HepG2 (cell line): Measurements from ENCODE around the gene MORN1. TPM values are rescaled to one million over a fixed set of nuclear protein-coding genes. Genes with fewer than 3 reads are reported as not detected.

Experiments used
- ATAC-seq: fragments of 200-7000 bp; cut with Tn5 transposase; 3 replicates; pipeline ENCODE4 v1.9.1; 2020; ENCODE audit warnings: mild to moderate bottlenecking, moderate library complexity
- BruUV-seq: library from RNA; stranded (reverse); fragments of 400-500 nt; replicated peaks from 2 replicates; lab custom pipeline; 2021; lab: Mats Ljungman, UMichigan
- CTCF ChIA-PET: fragments of 300-600 bp; formaldehyde crosslinking; extraction: SDS; loops from one replicate; lab custom pipeline; 2021; ENCODE audit warnings: low total read pairs, inconsistent platforms, low intra/inter-chr PET ratio; lab: Yijun Ruan, JAX
- POLR2A ChIA-PET: fragments of 350-600 bp; sonication (Branson Sonifier 250); formaldehyde crosslinking; loops from one replicate; lab custom pipeline; 2020; ENCODE audit warnings: antibody characterized with exemption, inconsistent platforms; lab: Yijun Ruan, JAX
- DNase-seq: peaks from one replicate; pipeline ENCODE4 v3.0.0-alpha.2; 2015; ENCODE audit warnings: low spot score
- FAIRE-seq: peaks from 3 replicates; lab custom pipeline; 2011; peaks lifted over from hg19 to GRCh38; lab: Jason Lieb, UNC
- H2AFZ ChIP-seq: one replicate; pipeline ENCODE4 v1.6.1; 2011; ENCODE audit warnings: low read length, inconsistent platforms
- H3K27ac ChIP-seq: fragments of 300-600 bp; 3 replicates; pipeline ENCODE4 v1.8.0; 2011; ENCODE audit warnings: mixed run types, mild to moderate bottlenecking, mixed read lengths, low read length, inconsistent platforms; ENCODE audit not compliant: insufficient read depth; ENCODE audit errors: extremely low read length
- H3K27me3 ChIP-seq, 2 experiments: fragments of 200-600 bp in 1 of 2; 2 replicates in 1 of 2; 3 replicates in 1 of 2; pipeline versions ENCODE4 v1.6.0 to v1.8.0; 2011; ENCODE audit warnings: low read length in 2 of 2, mild to moderate bottlenecking in 2 of 2, moderate library complexity in 2 of 2, inconsistent platforms in 1 of 2; ENCODE audit not compliant: insufficient read depth in 2 of 2, control insufficient read depth in 1 of 2
- H3K36me3 ChIP-seq, 2 experiments: fragments of 200-600 bp in 1 of 2; replicated peaks in 1 of 2; 2 replicates in 1 of 2; 3 replicates in 1 of 2; pipeline versions ENCODE4 v1.5.1 to v1.8.0; 2011; ENCODE audit warnings: low read length in 2 of 2, inconsistent platforms in 1 of 2; ENCODE audit not compliant: insufficient read depth in 2 of 2, control insufficient read depth in 1 of 2
- H3K4me1 ChIP-seq: 2 replicates; pipeline ENCODE4 v1.5.1; 2012; ENCODE audit warnings: low read length, inconsistent platforms; ENCODE audit not compliant: insufficient read depth
- H3K4me2 ChIP-seq: 2 replicates; pipeline ENCODE4 v1.6.0; 2011; ENCODE audit warnings: low read depth, low read length, inconsistent platforms
- H3K4me3 ChIP-seq, 3 experiments: fragments of 200-600 bp in 1 of 3; sonication (generic), shearing (Covaris generic) in 1 of 3; replicated peaks in 1 of 3; 2 replicates each; pipeline ENCODE4 v1.5.1; 2011 to 2016; ENCODE audit warnings: low read length in 3 of 3, inconsistent platforms in 2 of 3, low read depth in 2 of 3, mild to moderate bottlenecking in 2 of 3, control low read depth in 1 of 3, mixed read lengths in 1 of 3; ENCODE audit not compliant: insufficient read depth in 1 of 3
- H3K79me2 ChIP-seq: one replicate; pipeline ENCODE4 v1.6.1; 2011; ENCODE audit warnings: low read length, inconsistent platforms; ENCODE audit not compliant: insufficient read depth
- H3K9ac ChIP-seq: 2 replicates; pipeline ENCODE4 v1.6.0; 2011; ENCODE audit warnings: mild to moderate bottlenecking, low read depth, low read length, inconsistent platforms; ENCODE audit not compliant: insufficient read depth
- H3K9me3 ChIP-seq: 2 replicates; pipeline ENCODE4 v1.5.1; 2012; ENCODE audit warnings: mild to moderate bottlenecking, low read length
- H4K20me1 ChIP-seq: 2 replicates; pipeline ENCODE4 v1.6.0; 2011; ENCODE audit warnings: inconsistent platforms, mild to moderate bottlenecking, low read length, moderate library complexity; ENCODE audit not compliant: insufficient read depth
- CTCF ChIP-seq: sonication (generic); formaldehyde crosslinking; IDR thresholded peaks from 2 replicates; pipeline ENCODE4 v1.5.0; 2020; ENCODE audit warnings: mild to moderate bottlenecking, missing genetic modification reagents, moderate library complexity
- FOSL2 ChIP-seq: sonication (generic); formaldehyde crosslinking; IDR thresholded peaks from 2 replicates; pipeline ENCODE4 v1.4.0; 2020; ENCODE audit warnings: missing genetic modification reagents
- FOXA1 ChIP-seq, 2 experiments: fragments of 450-650 bp in 1 of 2; sonication (generic) in 1 of 2; formaldehyde crosslinking in 1 of 2; IDR thresholded peaks; 2 replicates each; pipeline versions ENCODE4 v1.4.0 to v1.6.1; 2016 to 2020; ENCODE audit warnings: missing genetic modification reagents in 1 of 2
- SETDB1 ChIP-seq: sonication (generic); formaldehyde crosslinking; IDR thresholded peaks from 2 replicates; pipeline ENCODE4 v1.5.1; 2020; ENCODE audit warnings: missing genetic modification reagents, mild to moderate bottlenecking, borderline replicate concordance
- STAG1 ChIP-seq: sonication (generic); formaldehyde crosslinking; IDR thresholded peaks from 2 replicates; pipeline ENCODE4 v1.4.0; 2020; ENCODE audit warnings: missing genetic modification reagents
- ZBTB33 ChIP-seq: sonication (generic); formaldehyde crosslinking; IDR thresholded peaks from 2 replicates; pipeline ENCODE4 v1.4.0; 2020; ENCODE audit warnings: missing genetic modification reagents
- ZNF280B ChIP-seq: sonication (generic); formaldehyde crosslinking; IDR thresholded peaks from 2 replicates; pipeline ENCODE4 v1.5.0; 2020; ENCODE audit warnings: missing genetic modification reagents, mild to moderate bottlenecking, borderline replicate concordance
- ZNF674 ChIP-seq: sonication (generic); formaldehyde crosslinking; IDR thresholded peaks from 2 replicates; pipeline ENCODE4 v1.5.0; 2020; ENCODE audit warnings: low read depth, mild to moderate bottlenecking, missing genetic modification reagents
- ZNF687 ChIP-seq: sonication (generic); formaldehyde crosslinking; IDR thresholded peaks from 2 replicates; pipeline ENCODE4 v1.5.1; 2020; ENCODE audit warnings: mild to moderate bottlenecking, missing genetic modification reagents, moderate library complexity
- WGBS: methylation state at CpG from one replicate; pipeline ENCODE4 v1.1.6; 2017; ENCODE audit warnings: low lambda C conversion rate; 5-methylcytosine and 5-hydroxymethylcytosine counted together
- in situ Hi-C: cut with HindIII; loops from 2 replicates; pipeline ENCODE4 v1.10.0; 2017; ENCODE audit warnings: low pct_unique_long_range_greater_than_20kb; ENCODE audit not compliant: extremely low pct_ligation_motif_present
- intact Hi-C: fragments of 100-400 bp; cut with micrococcal nuclease; formaldehyde crosslinking; loops from one replicate; pipeline ENCODE4 v1.10.0; 2022; ENCODE audit not compliant: unreplicated experiment
- polyA plus RNA-seq, 8 experiments: library from polyadenylated mRNA; depleted of rRNA in 3 of 8; stranded (reverse) in 7 of 8; unstranded in 1 of 8; fragments of >200 nt; fragmentation: Illumina TruSeq in 4 of 8; extraction: Trizol in 4 of 8; gene quantifications; 2 replicates each; pipeline versions ENCODE4 v1.2.1 to v1.2.3, GENCODE V29; 2011 to 2016; ENCODE audit warnings: low read depth in 4 of 8, missing spikeins in 1 of 8, mixed read lengths in 1 of 8; ENCODE audit not compliant: insufficient read depth in 1 of 8
- total RNA-seq, 5 experiments: library from RNA; depleted of rRNA; stranded (reverse); fragments of >200 nt; fragmentation: Illumina TruSeq; extraction: Trizol; gene quantifications; 2 replicates each; pipeline ENCODE4 v1.2.3, GENCODE V29; 2016; ENCODE audit warnings: low read depth in 1 of 5

The MORN1 gene
- total and polyA plus RNA-seq, 2 of the 13 experiments (the other 11 are each of a cell fraction or from before 2014, with no cell fraction given): 3.1 to 6.5 TPM

GRCh38 chr1:2429780-2430591 lies 38.6 kb upstream of the MORN1 start:
- H3K4me2 ChIP-seq: no peak overlapping the region
- H2AFZ ChIP-seq: no peak overlapping the region
- ChIA-PET CTCF (no interaction called here), POLR2A (no interaction called here)
- no peaks in the 10 kb centered on the region for H3K4me1 ChIP-seq
- FAIRE-seq: no peak
- no TSS peak for BruUV-seq
- no peaks in the 10 kb centered on the region for H3K36me3 ChIP-seq
- H3K27me3 ChIP-seq: peaks cover 18 to 77% of the 10 kb centered on the region in 2 experiments
- WGBS: 42% methylated on average over 5 of the region's 20 CpGs
- TF ChIP-seq FOSL2 (CRISPR knock-in tag): no peak
- TF ChIP-seq CTCF: peak; percentile 56
- 0 out of 2 replicates have a peak, but pooled peaks have one; percentile 7 for TF ChIP-seq ZNF687 (CRISPR knock-in tag)
- TF ChIP-seq FOXA1 (IDR thresholded peaks at IDR 0.05): no peak
- peak; percentile 39; the same call in 1 of the 2 replicates for TF ChIP-seq FOXA1 (CRISPR knock-in tag; IDR thresholded peaks at IDR 0.05)
- TF ChIP-seq ZBTB33 (CRISPR knock-in tag): peak; percentile 32; the same call in 1 of the 2 replicates
- peak; percentile 79; the same call in 1 of the 2 replicates for TF ChIP-seq SETDB1 (CRISPR knock-in tag)
- peak; percentile 40; the same call in 1 of the 2 replicates for TF ChIP-seq STAG1 (CRISPR knock-in tag)
- no peak for TF ChIP-seq ZNF674
- TF ChIP-seq ZNF280B (CRISPR knock-in tag): peak; percentile 40; the same call in 1 of the 2 replicates
- no peak overlapping the region for H3K27ac ChIP-seq
- no peaks in the 10 kb centered on the region for H4K20me1 ChIP-seq
- intact Hi-C loops: no loop called here
- no peaks in the 10 kb centered on the region for H3K79me2 ChIP-seq
- no peak for DNase-seq
- H3K9ac ChIP-seq: no peak overlapping the region
- in situ Hi-C loops: no loop called here
- H3K9me3 ChIP-seq: peaks cover 12% of the 10 kb centered on the region; the same call in 1 of the 2 replicates
- ATAC-seq: no peak
- no peak overlapping the region for H3K4me3 ChIP-seq
